Measurements from ENCODE around the gene PADI1.
A peak's percentile ranks its signal among the peaks of the same experiment; 100 is the strongest.

The PADI1 gene

GRCh38 chr1:17251701-17252376 lies 46.9 kb downstream of the PADI1 start:
- TF ChIP-seq OSR1 (CRISPR knock-in tag; IDR thresholded peaks at IDR 0.05) (no peak), SNAI2 (CRISPR knock-in tag; IDR thresholded peaks at IDR 0.05) (no peak), ZC3H10 (CRISPR knock-in tag; IDR thresholded peaks at IDR 0.05) (no peak), RARB (CRISPR knock-in tag; IDR thresholded peaks at IDR 0.05) (no peak), ZFP30 (CRISPR knock-in tag; IDR thresholded peaks at IDR 0.05) (no peak), ESRRG (CRISPR knock-in tag; IDR thresholded peaks at IDR 0.05) (no peak)
- peak; percentile 60 for ATAC-seq

- TF ChIP-seq TSHZ2 (CRISPR knock-in tag; IDR thresholded peaks at IDR 0.05): no peak
- no peak for TF ChIP-seq ZNF70 (CRISPR knock-in tag; IDR thresholded peaks at IDR 0.05)
- TF ChIP-seq ARNTL (CRISPR knock-in tag; IDR thresholded peaks at IDR 0.05; ENCODE audit: borderline replicate concordance, low read depth): no peak
- no peak for TF ChIP-seq CSRNP3 (CRISPR knock-in tag; IDR thresholded peaks at IDR 0.05)
Observed at GRCh38 chr1:17255336-17255735, 50.4 kb downstream of the PADI1 start.

GRCh38 chr1:17258116-17258757 lies 53.3 kb downstream of the PADI1 start:
- TF ChIP-seq CSRNP3 (CRISPR knock-in tag; IDR thresholded peaks at IDR 0.05) (no peak), PATZ1 (CRISPR knock-in tag; IDR thresholded peaks at IDR 0.05; ENCODE audit: borderline replicate concordance) (no peak), TSHZ2 (CRISPR knock-in tag; IDR thresholded peaks at IDR 0.05) (no peak), OSR1 (CRISPR knock-in tag; IDR thresholded peaks at IDR 0.05) (no peak), ZNF70 (CRISPR knock-in tag; IDR thresholded peaks at IDR 0.05) (no peak), PPARA (CRISPR knock-in tag; IDR thresholded peaks at IDR 0.05; ENCODE audit: borderline replicate concordance) (no peak), ZFP30 (CRISPR knock-in tag; IDR thresholded peaks at IDR 0.05) (no peak), CREB5 (CRISPR knock-in tag; IDR thresholded peaks at IDR 0.05; ENCODE audit: low read depth) (no peak), ZNF8 (CRISPR knock-in tag; IDR thresholded peaks at IDR 0.05) (no peak), CSDC2 (CRISPR knock-in tag; IDR thresholded peaks at IDR 0.05) (no peak), TCF4 (CRISPR knock-in tag; IDR thresholded peaks at IDR 0.05; ENCODE audit: borderline replicate concordance) (no peak)
- ATAC-seq: peak; percentile 40; the same call in 2 of the 3 replicates

More at GRCh38 chr1:17255336-17255735, 50.4 kb downstream of the PADI1 start:
- no peak for ATAC-seq

Measured in SK-N-SH treated with all-trans-retinoic acid at 6 μM for 48 hours (cell line).